Lower lobe of right lung (tissue), 2 donors: Measurements from ENCODE around the gene ARHGAP24. TPM values are rescaled to one million over a fixed set of nuclear protein-coding genes. Genes with fewer than 3 reads are reported as not detected.

Experiments
- ATAC-seq, 2 donors: fragments of 200-7000 bp; cut with Tn5 transposase; one replicate each; pipeline ENCODE4 v1.9.1; 2020 to 2022; ENCODE audit warnings: mild to moderate bottlenecking in 2 of 2, moderate library complexity in 2 of 2
- DNase-seq: peaks from one replicate; pipeline ENCODE4 v3.0.0-alpha.2; 2020
- H3K27ac ChIP-seq: fragments of 200-600 bp; one replicate; pipeline ENCODE4 v1.8.0; 2022
- H3K27me3 ChIP-seq: fragments of 200-600 bp; one replicate; pipeline ENCODE4 v1.8.0; 2022; ENCODE audit warnings: low read depth
- H3K36me3 ChIP-seq: fragments of 200-600 bp; one replicate; pipeline ENCODE4 v1.8.0; 2022; ENCODE audit warnings: mild to moderate bottlenecking
- H3K4me1 ChIP-seq: fragments of 200-600 bp; one replicate; pipeline ENCODE4 v1.8.0; 2022
- H3K4me3 ChIP-seq: fragments of 200-600 bp; one replicate; pipeline ENCODE4 v1.8.0; 2022; ENCODE audit warnings: mild to moderate bottlenecking
- H3K9me3 ChIP-seq: fragments of 200-600 bp; one replicate; pipeline ENCODE4 v1.8.0; 2022
- CTCF ChIP-seq: fragments of 200-600 bp; IDR thresholded peaks from one replicate; pipeline ENCODE4 v1.8.0; 2022; ENCODE audit warnings: antibody characterized with exemption, mild to moderate bottlenecking
- intact Hi-C: fragments of 100-400 bp; cut with DNase I; formaldehyde crosslinking; loops from one replicate; pipeline ENCODE4 v1.11.0; 2022
- total RNA-seq: library from RNA; stranded (reverse); fragmentation: NEBNext Ultra II Directional; extraction: Animal tissue kit (Norgen Biotek cat#: 25700); gene quantifications from one replicate; pipeline ENCODE4 v1.2.1, GENCODE V29; 2021
- donor health status: DM: no; HTN: yes; CAD: no; lungs with severe emphysema.

Gene ARHGAP24
- total RNA-seq, 1 donor from 2014 or later: 28.7 TPM

GRCh38 chr4:85571008-85571407 is 96.1 kb downstream of the ARHGAP24 start:
- ATAC-seq (no peak), DNase-seq (no peak)
- intact Hi-C loops: no loop called here
- Histone ChIP-seq H3K4me1 (no peaks in the 10 kb centered on the region), H3K9me3 (no peaks in the 10 kb centered on the region), H3K36me3 (no peaks in the 10 kb centered on the region), H3K27ac (no peak overlapping the region), H3K4me3 (no peak overlapping the region), H3K27me3 (no peaks in the 10 kb centered on the region)
- TF ChIP-seq CTCF: no peak

GRCh38 chr4:85573270-85573669 is 98.3 kb downstream of the ARHGAP24 start:
- no peak for ATAC-seq
- no peaks in the 10 kb centered on the region for H3K27me3 ChIP-seq

GRCh38 chr4:85577307-85577706 is 102.4 kb downstream of the ARHGAP24 start:
- ATAC-seq (no peak), DNase-seq (no peak)
- intact Hi-C loops: no loop called here
- Histone ChIP-seq H3K4me1 (no peaks in the 10 kb centered on the region), H3K27ac (no peak overlapping the region), H3K36me3 (no peaks in the 10 kb centered on the region), H3K9me3 (no peaks in the 10 kb centered on the region), H3K4me3 (no peak overlapping the region), H3K27me3 (no peaks in the 10 kb centered on the region)
- TF ChIP-seq CTCF: no peak

More at GRCh38 chr4:85573270-85573669, 98.3 kb downstream of the ARHGAP24 start:
- Histone ChIP-seq H3K4me3 (no peak overlapping the region), H3K4me1 (no peaks in the 10 kb centered on the region), H3K36me3 (no peaks in the 10 kb centered on the region), H3K27ac (no peak overlapping the region), H3K9me3 (no peaks in the 10 kb centered on the region)
- no peak for DNase-seq
- intact Hi-C loops: no loop called here
- no peak for TF ChIP-seq CTCF

GRCh38 chr4:85579942-85580341 is 105.0 kb downstream of the ARHGAP24 start:
- Histone ChIP-seq H3K36me3 (no peaks in the 10 kb centered on the region), H3K9me3 (no peaks in the 10 kb centered on the region), H3K4me1 (no peaks in the 10 kb centered on the region), H3K27ac (no peak overlapping the region), H3K4me3 (no peak overlapping the region), H3K27me3 (no peaks in the 10 kb centered on the region)
- ATAC-seq (no peak), DNase-seq (no peak)
- intact Hi-C loops: no loop called here
- no peak for TF ChIP-seq CTCF

- Histone ChIP-seq H3K4me3 (no peak overlapping the region), H3K9me3 (no peaks in the 10 kb centered on the region), H3K4me1 (no peaks in the 10 kb centered on the region), H3K27ac (no peak overlapping the region), H3K27me3 (no peaks in the 10 kb centered on the region), H3K36me3 (no peaks in the 10 kb centered on the region)
- no peak for ATAC-seq
- TF ChIP-seq CTCF: no peak
- no peak for DNase-seq
- intact Hi-C loops: no loop called here
Measured at GRCh38 chr4:85580489-85580888, 105.5 kb downstream of the ARHGAP24 start.

- Histone ChIP-seq H3K9me3 (no peaks in the 10 kb centered on the region), H3K4me3 (no peak overlapping the region), H3K36me3 (no peaks in the 10 kb centered on the region), H3K27ac (no peak overlapping the region), H3K4me1 (no peaks in the 10 kb centered on the region), H3K27me3 (no peaks in the 10 kb centered on the region)
- DNase-seq (no peak), ATAC-seq (no peak)
- intact Hi-C loops: no loop called here
- no peak for TF ChIP-seq CTCF
Measured at GRCh38 chr4:85587952-85588351, 113.0 kb downstream of the ARHGAP24 start.
